Measurements from ENCODE around the gene ZNF646.

DNA sequence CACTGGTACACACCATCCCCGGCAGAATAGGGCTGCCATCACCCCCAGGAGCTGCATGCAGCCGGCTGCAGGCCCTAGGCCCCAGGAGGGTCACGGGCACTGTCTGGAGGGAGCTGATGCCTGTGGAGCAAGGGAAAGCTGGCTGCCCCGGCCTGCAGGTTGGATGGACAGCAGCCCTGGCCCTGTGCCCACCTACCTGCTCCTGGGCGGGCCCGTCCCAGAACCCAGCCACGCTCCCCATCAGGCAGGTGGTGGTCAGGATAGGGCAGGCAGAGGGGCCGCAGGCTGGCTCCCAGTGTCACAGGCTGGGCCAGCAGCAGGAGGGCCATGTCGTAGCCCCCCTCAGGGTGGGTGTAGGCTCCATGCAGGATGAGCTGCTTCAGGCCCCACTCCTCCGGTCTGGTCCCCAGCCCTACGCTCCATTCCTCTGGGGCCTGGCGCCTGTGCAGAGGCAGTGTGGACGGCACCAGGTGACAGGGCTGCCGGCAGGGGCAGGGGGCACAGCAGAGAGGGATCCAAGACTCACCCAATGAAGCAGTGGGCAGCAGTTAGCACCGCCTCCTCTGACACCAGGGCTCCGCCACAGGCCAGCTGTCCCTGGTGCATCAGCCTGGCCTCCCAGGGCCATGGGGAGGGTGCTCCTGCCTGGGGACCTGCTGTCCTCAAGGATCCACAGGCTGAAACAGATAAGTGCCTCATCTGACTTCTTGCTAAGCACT is 10.5 kb downstream of the ZNF646 start:
- TF ChIP-seq, protein P1, sequence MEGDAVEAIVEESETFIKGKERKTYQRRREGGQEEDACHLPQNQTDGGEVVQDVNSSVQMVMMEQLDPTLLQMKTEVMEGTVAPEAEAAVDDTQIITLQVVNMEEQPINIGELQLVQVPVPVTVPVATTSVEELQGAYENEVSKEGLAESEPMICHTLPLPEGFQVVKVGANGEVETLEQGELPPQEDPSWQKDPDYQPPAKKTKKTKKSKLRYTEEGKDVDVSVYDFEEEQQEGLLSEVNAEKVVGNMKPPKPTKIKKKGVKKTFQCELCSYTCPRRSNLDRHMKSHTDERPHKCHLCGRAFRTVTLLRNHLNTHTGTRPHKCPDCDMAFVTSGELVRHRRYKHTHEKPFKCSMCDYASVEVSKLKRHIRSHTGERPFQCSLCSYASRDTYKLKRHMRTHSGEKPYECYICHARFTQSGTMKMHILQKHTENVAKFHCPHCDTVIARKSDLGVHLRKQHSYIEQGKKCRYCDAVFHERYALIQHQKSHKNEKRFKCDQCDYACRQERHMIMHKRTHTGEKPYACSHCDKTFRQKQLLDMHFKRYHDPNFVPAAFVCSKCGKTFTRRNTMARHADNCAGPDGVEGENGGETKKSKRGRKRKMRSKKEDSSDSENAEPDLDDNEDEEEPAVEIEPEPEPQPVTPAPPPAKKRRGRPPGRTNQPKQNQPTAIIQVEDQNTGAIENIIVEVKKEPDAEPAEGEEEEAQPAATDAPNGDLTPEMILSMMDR (IDR thresholded peaks at IDR 0.05) = no peak
- TF ChIP-seq ZFX (IDR thresholded peaks at IDR 0.05; ENCODE audit: borderline replicate concordance) = no peak
